Activated CD4-positive, alpha-beta T cell treated with anti-CD3 and anti-CD28 coated beads, Interleukin-2, amount 10 ng/mL, durations not matched to agents 24 days and 14 days (primary cell): ENCODE results near the gene UBE3D. TPM values are rescaled to one million over a fixed set of nuclear protein-coding genes. Genes with fewer than 3 reads are reported as not detected.

ENCODE experiments used
- DNase-seq: peaks from one replicate; pipeline ENCODE4 v3.0.0; 2022
- H3K27ac Mint-ChIP-seq: one replicate; pipeline ENCODE4 v1.8.0; 2022; ENCODE audit warnings: mild to moderate bottlenecking, mixed read lengths
- H3K27me3 Mint-ChIP-seq: one replicate; pipeline ENCODE4 v1.8.0; 2022; ENCODE audit warnings: mixed read lengths
- H3K36me3 Mint-ChIP-seq: one replicate; pipeline ENCODE4 v1.8.0; 2022; ENCODE audit warnings: low read depth, mild to moderate bottlenecking, mixed read lengths
- H3K4me1 Mint-ChIP-seq: one replicate; pipeline ENCODE4 v1.8.0; 2021; ENCODE audit warnings: mixed read lengths
- H3K4me3 Mint-ChIP-seq: one replicate; pipeline ENCODE4 v1.8.0; 2022; ENCODE audit warnings: mild to moderate bottlenecking, moderate library complexity, mixed read lengths
- H3K9me3 Mint-ChIP-seq: one replicate; pipeline ENCODE4 v1.8.0; 2021; ENCODE audit warnings: mixed read lengths
- intact Hi-C: fragments of 100-400 bp; cut with micrococcal nuclease; formaldehyde crosslinking; loops from one replicate; pipeline ENCODE4 v1.15.1; 2023
- total RNA-seq: library from RNA; stranded (reverse); gene quantifications from 2 replicates; pipeline ENCODE4 v1.2.3, GENCODE V29; 2022

UBE3D gene
- total RNA-seq, 1 donor from 2014 or later: 9.3 TPM

GRCh38 chr6:83071023-83071422, 5.4 kb upstream of the UBE3D start:
- Mint-ChIP-seq H3K4me3 (no peak overlapping the region), H3K27me3 (no peaks in the 10 kb centered on the region), H3K27ac (no peak overlapping the region), H3K4me1 (peaks cover 21% of the 10 kb centered on the region), H3K36me3 (peaks cover 2% of the 10 kb centered on the region), H3K9me3 (no peaks in the 10 kb centered on the region)
- intact Hi-C loops: no loop called here
- DNase-seq: no peak

GRCh38 chr6:83069633-83070032, 4.0 kb upstream of the UBE3D start:
- DNase-seq: no peak
- Mint-ChIP-seq H3K27ac (no peak overlapping the region), H3K4me3 (no peak overlapping the region), H3K36me3 (no peaks in the 10 kb centered on the region), H3K27me3 (no peaks in the 10 kb centered on the region), H3K4me1 (peaks cover 27% of the 10 kb centered on the region), H3K9me3 (no peaks in the 10 kb centered on the region)
- intact Hi-C loops: loop anchor here (5.0 kb wide), 2 partner anchors 1158 to 1317 kb away; partner anchors contain the start of genes CEP162 and TENT5A

- DNase-seq: no peak
- H3K9me3 Mint-ChIP-seq: no peaks in the 10 kb centered on the region
- H3K27me3 Mint-ChIP-seq: no peaks in the 10 kb centered on the region
- no peaks in the 10 kb centered on the region for H3K36me3 Mint-ChIP-seq
- peaks cover 34% of the 10 kb centered on the region for H3K4me1 Mint-ChIP-seq
- peak overlapping the region; percentile 43 for H3K27ac Mint-ChIP-seq
- H3K4me3 Mint-ChIP-seq: peak overlapping the region; percentile 91
- intact Hi-C loops: loop anchor here (5.0 kb wide), 2 partner anchors 1159 to 1316 kb away; partner anchors contain the start of genes CEP162 and TENT5A
Observed at GRCh38 chr6:83068616-83069015, 3.0 kb upstream of the UBE3D start.

- Mint-ChIP-seq H3K36me3 (peaks cover under 1% of the 10 kb centered on the region), H3K4me3 (peak within 1 kb of the TSS; percentile 91), H3K27me3 (no peaks in the 10 kb centered on the region), H3K27ac (peak within 1 kb of the TSS; percentile 85), H3K4me1 (peaks cover 34% of the 10 kb centered on the region), H3K9me3 (no peaks in the 10 kb centered on the region)
- intact Hi-C loops: loop anchor here (1.0 to 5.0 kb wide), 7 partner anchors 126 to 1315 kb away; partner anchors contain the start of genes CEP162, IBTK, PGM3 and RWDD2A
- peak; percentile 99 for DNase-seq
Observed at GRCh38 chr6:83067448-83068439, 2.1 kb upstream of the UBE3D start, which contains the start of gene DOP1A. TSS of gene DOP1A (plus strand) at chr6:83067671. CDS start at chr6:83096978, 29,307 bp downstream.

DNA sequence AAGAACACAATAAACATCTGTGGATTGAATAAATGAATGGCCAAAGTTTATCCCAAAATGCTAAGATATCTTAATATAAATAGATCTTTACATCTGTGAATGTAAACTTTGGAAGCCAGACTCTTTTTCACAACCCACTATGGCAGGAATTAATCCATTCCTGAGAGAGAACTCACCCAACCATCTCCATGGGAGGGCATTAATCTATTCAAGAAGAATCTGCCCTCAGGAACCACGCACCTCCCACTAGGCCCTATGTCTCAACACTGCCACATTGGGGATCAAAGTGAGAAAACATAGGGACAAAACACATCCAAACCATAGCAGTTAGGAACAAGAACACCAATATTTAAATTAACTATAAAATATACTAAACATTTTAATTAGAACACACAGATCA, 3.4 kb downstream of the UBE3D start:
- H3K27ac Mint-ChIP-seq: no peak overlapping the region
- DNase-seq: no peak
- no peaks in the 10 kb centered on the region for H3K27me3 Mint-ChIP-seq
- no peak overlapping the region for H3K4me3 Mint-ChIP-seq
- no peaks in the 10 kb centered on the region for H3K9me3 Mint-ChIP-seq
- H3K4me1 Mint-ChIP-seq: peaks cover 18% of the 10 kb centered on the region
- H3K36me3 Mint-ChIP-seq: peaks cover 5% of the 10 kb centered on the region
- intact Hi-C loops: no loop called here

GRCh38 chr6:83061190-83061589, 4.5 kb downstream of the UBE3D start:
- DNase-seq: no peak
- Mint-ChIP-seq H3K4me3 (no peak overlapping the region), H3K4me1 (peaks cover 17% of the 10 kb centered on the region), H3K36me3 (peaks cover 9% of the 10 kb centered on the region), H3K9me3 (no peaks in the 10 kb centered on the region), H3K27me3 (no peaks in the 10 kb centered on the region), H3K27ac (no peak overlapping the region)
- intact Hi-C loops: no loop called here

GRCh38 chr6:83057705-83058321, 7.8 kb downstream of the UBE3D start:
- intact Hi-C loops: no loop called here
- DNase-seq: peak; percentile 72
- Mint-ChIP-seq H3K27ac (no peak overlapping the region), H3K4me3 (no peak overlapping the region), H3K4me1 (peaks cover 4% of the 10 kb centered on the region), H3K36me3 (peaks cover 9% of the 10 kb centered on the region), H3K9me3 (no peaks in the 10 kb centered on the region), H3K27me3 (no peaks in the 10 kb centered on the region)

DNA sequence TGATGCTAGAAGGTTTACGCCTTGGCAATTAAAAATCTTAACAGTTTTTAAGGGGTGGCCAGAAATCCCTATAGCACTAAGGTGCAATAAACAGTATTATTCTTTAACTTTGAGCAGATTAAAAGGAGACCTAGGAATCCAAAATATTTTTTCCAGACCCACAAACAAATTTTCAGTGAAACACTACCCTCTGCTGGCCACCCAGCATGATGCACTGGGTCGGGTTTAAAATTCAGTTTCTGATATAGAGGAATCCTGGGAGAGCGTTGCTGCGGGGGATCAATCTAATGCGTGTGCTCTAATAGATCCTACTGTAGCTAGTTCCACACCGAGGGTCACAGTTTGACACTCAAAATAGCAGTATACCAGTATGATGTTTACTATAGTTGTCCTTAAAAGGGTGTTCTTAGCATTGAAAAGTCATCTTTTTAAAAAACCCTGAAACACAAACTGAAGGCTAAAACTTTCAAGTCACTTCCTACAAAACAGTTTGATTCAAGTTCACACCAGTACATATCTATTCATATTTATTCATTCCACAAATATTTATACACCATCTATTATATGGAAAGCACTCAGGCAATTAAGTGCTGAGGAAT, 10.2 kb downstream of the UBE3D start:
- H3K27ac Mint-ChIP-seq: no peak overlapping the region
- H3K4me3 Mint-ChIP-seq: no peak overlapping the region
- intact Hi-C loops: loop anchor here (1.0 kb wide), 1 partner anchor 784 kb away; no protein-coding TSS in a partner anchor
- peaks cover 11% of the 10 kb centered on the region for H3K36me3 Mint-ChIP-seq
- DNase-seq: peak; percentile 81
- no peaks in the 10 kb centered on the region for H3K27me3 Mint-ChIP-seq
- H3K4me1 Mint-ChIP-seq: peaks cover 6% of the 10 kb centered on the region
- H3K9me3 Mint-ChIP-seq: no peaks in the 10 kb centered on the region

DNA sequence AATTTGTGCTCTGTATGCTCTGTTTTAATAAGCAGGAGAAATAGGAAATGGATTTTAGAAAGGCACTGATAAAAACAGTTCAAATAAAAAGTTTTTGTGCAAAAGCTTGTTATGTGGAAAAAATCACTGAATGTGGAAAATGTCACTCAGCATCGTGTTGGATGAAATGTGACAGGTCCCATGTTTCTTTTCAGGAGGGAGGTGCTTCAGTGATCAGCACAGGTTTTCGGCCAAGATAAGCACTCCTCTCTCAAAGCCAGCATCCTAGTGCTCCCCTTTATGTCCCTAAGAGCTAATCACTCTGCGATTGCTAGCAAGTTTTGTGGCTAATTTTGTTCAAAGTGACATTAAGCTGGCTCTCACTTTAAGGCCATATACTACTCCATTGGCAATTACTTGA, 12.0 kb downstream of the UBE3D start:
- Mint-ChIP-seq H3K4me3 (no peak overlapping the region), H3K9me3 (no peaks in the 10 kb centered on the region), H3K36me3 (peaks cover 13% of the 10 kb centered on the region), H3K27me3 (no peaks in the 10 kb centered on the region), H3K27ac (no peak overlapping the region), H3K4me1 (peaks cover 6% of the 10 kb centered on the region)
- no peak for DNase-seq
- intact Hi-C loops: no loop called here

GRCh38 chr6:83051377-83052172, 14.1 kb downstream of the UBE3D start:
- no peak overlapping the region for H3K4me3 Mint-ChIP-seq
- H3K4me1 Mint-ChIP-seq: peaks cover 4% of the 10 kb centered on the region
- H3K36me3 Mint-ChIP-seq: peaks cover 9% of the 10 kb centered on the region
- DNase-seq: no peak
- H3K9me3 Mint-ChIP-seq: no peaks in the 10 kb centered on the region
- H3K27ac Mint-ChIP-seq: no peak overlapping the region
- no peaks in the 10 kb centered on the region for H3K27me3 Mint-ChIP-seq
- intact Hi-C loops: no loop called here

DNA sequence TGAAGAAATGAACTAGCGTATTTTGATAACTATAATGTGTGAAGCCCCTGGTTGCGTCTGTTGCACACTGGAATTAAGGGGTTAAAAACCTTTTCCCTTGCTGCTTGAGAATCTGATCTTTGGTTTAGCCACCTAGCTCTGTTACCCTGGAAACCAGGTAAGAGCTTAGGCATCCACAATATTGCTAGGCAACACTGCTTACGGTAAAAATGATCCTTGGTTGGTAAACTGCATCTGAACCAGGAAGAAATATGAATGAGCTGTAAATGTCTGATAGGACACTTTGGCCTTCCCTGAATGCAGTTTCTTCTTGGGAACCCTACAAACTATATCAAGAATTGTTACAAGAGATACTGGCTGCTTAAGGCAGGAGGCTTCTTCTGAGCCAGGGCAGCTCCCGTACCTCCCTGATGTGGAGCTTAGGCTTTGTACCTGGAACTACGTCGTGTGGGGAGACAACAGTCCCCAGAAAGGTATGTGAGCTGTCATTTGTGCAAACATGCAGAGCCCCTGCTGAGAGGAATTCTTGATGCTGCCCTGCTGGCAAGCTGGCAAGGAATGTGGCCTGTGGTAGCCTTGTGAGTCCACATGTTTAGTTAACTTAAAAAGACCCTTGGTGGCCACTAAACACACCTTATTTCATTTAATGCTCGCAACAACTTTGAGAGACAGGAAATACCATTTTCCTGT, 18.4 kb downstream of the UBE3D start:
- H3K27ac Mint-ChIP-seq: no peak overlapping the region
- no peaks in the 10 kb centered on the region for H3K27me3 Mint-ChIP-seq
- intact Hi-C loops: no loop called here
- H3K9me3 Mint-ChIP-seq: no peaks in the 10 kb centered on the region
- DNase-seq: no peak
- no peak overlapping the region for H3K4me3 Mint-ChIP-seq
- H3K4me1 Mint-ChIP-seq: peaks cover 2% of the 10 kb centered on the region
- H3K36me3 Mint-ChIP-seq: peaks cover 2% of the 10 kb centered on the region

GRCh38 chr6:83044091-83044768, 21.4 kb downstream of the UBE3D start:
- Mint-ChIP-seq H3K27me3 (no peaks in the 10 kb centered on the region), H3K27ac (no peak overlapping the region), H3K36me3 (no peaks in the 10 kb centered on the region), H3K4me1 (no peaks in the 10 kb centered on the region), H3K4me3 (no peak overlapping the region), H3K9me3 (no peaks in the 10 kb centered on the region)
- DNase-seq: no peak
- intact Hi-C loops: no loop called here
